ENCODE data around the gene CABLES2.

DNA sequence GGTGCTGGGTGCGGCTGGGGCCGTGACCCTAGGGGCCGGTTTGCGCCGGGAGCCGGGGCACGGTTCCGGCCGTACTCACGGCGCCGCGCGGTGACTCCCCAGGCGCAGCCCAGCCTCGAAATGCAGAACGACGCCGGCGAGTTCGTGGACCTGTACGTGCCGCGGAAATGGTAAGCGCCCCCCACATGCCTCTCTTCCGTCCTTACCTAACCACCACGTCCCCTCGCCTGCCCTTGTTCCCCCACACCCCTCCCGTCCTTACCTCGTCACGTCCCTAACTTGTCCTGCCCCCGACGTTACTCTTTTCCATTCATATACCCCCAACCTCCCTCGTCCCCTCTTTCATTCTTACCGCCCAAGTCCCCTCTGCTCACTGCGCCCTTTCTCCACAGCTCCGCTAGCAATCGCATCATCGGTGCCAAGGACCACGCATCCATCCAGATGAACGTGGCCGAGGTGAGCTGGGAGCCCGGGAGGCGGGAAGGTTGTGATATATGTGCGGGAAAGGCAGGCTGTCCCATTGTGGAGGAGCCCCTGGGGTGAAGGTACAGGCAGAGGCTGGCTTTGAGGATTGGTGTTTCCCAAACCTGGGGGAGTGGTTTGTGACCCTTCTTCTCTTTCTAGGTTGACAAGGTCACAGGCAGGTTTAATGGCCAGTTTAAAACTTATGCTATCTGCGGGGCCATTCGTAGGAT, 19.7 kb downstream of the CABLES2 start:
- TF ChIP-seq, protein P1, sequence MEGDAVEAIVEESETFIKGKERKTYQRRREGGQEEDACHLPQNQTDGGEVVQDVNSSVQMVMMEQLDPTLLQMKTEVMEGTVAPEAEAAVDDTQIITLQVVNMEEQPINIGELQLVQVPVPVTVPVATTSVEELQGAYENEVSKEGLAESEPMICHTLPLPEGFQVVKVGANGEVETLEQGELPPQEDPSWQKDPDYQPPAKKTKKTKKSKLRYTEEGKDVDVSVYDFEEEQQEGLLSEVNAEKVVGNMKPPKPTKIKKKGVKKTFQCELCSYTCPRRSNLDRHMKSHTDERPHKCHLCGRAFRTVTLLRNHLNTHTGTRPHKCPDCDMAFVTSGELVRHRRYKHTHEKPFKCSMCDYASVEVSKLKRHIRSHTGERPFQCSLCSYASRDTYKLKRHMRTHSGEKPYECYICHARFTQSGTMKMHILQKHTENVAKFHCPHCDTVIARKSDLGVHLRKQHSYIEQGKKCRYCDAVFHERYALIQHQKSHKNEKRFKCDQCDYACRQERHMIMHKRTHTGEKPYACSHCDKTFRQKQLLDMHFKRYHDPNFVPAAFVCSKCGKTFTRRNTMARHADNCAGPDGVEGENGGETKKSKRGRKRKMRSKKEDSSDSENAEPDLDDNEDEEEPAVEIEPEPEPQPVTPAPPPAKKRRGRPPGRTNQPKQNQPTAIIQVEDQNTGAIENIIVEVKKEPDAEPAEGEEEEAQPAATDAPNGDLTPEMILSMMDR (IDR thresholded peaks at IDR 0.05; ENCODE audit: low read depth, low read length, missing input control) = no peak
- TF ChIP-seq GABPA (IDR thresholded peaks at IDR 0.05 in 1 of 2, conservative IDR thresholded peaks at IDR 0.05 in 1 of 2) = no peak
- no peak for TF ChIP-seq JUND (IDR thresholded peaks at IDR 0.05)
- TF ChIP-seq EGR1 (IDR thresholded peaks at IDR 0.05; ENCODE audit: low read depth in 2 of 2) = no peak
- TF ChIP-seq YY1 (IDR thresholded peaks at IDR 0.05) = no peak
- TF ChIP-seq SP1 (IDR thresholded peaks at IDR 0.05) = no peak
- TF ChIP-seq, protein P2, sequence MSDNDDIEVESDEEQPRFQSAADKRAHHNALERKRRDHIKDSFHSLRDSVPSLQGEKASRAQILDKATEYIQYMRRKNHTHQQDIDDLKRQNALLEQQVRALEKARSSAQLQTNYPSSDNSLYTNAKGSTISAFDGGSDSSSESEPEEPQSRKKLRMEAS (IDR thresholded peaks at IDR 0.05) = no peak
- TF ChIP-seq FOXA2 (IDR thresholded peaks at IDR 0.05) = no peak
- TF ChIP-seq RAD21 (IDR thresholded peaks at IDR 0.05) = no peak
- TF ChIP-seq TAF1 (conservative IDR thresholded peaks at IDR 0.05) = no peak
- TF ChIP-seq HNF4G (IDR thresholded peaks at IDR 0.05) = no peak
- TF ChIP-seq, protein P3, sequence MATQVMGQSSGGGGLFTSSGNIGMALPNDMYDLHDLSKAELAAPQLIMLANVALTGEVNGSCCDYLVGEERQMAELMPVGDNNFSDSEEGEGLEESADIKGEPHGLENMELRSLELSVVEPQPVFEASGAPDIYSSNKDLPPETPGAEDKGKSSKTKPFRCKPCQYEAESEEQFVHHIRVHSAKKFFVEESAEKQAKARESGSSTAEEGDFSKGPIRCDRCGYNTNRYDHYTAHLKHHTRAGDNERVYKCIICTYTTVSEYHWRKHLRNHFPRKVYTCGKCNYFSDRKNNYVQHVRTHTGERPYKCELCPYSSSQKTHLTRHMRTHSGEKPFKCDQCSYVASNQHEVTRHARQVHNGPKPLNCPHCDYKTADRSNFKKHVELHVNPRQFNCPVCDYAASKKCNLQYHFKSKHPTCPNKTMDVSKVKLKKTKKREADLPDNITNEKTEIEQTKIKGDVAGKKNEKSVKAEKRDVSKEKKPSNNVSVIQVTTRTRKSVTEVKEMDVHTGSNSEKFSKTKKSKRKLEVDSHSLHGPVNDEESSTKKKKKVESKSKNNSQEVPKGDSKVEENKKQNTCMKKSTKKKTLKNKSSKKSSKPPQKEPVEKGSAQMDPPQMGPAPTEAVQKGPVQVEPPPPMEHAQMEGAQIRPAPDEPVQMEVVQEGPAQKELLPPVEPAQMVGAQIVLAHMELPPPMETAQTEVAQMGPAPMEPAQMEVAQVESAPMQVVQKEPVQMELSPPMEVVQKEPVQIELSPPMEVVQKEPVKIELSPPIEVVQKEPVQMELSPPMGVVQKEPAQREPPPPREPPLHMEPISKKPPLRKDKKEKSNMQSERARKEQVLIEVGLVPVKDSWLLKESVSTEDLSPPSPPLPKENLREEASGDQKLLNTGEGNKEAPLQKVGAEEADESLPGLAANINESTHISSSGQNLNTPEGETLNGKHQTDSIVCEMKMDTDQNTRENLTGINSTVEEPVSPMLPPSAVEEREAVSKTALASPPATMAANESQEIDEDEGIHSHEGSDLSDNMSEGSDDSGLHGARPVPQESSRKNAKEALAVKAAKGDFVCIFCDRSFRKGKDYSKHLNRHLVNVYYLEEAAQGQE (IDR thresholded peaks at IDR 0.05) = no peak
- TF ChIP-seq, protein P4, sequence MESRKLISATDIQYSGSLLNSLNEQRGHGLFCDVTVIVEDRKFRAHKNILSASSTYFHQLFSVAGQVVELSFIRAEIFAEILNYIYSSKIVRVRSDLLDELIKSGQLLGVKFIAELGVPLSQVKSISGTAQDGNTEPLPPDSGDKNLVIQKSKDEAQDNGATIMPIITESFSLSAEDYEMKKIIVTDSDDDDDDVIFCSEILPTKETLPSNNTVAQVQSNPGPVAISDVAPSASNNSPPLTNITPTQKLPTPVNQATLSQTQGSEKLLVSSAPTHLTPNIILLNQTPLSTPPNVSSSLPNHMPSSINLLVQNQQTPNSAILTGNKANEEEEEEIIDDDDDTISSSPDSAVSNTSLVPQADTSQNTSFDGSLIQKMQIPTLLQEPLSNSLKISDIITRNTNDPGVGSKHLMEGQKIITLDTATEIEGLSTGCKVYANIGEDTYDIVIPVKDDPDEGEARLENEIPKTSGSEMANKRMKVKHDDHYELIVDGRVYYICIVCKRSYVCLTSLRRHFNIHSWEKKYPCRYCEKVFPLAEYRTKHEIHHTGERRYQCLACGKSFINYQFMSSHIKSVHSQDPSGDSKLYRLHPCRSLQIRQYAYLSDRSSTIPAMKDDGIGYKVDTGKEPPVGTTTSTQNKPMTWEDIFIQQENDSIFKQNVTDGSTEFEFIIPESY (IDR thresholded peaks at IDR 0.05) = no peak
- TF ChIP-seq, protein P5, sequence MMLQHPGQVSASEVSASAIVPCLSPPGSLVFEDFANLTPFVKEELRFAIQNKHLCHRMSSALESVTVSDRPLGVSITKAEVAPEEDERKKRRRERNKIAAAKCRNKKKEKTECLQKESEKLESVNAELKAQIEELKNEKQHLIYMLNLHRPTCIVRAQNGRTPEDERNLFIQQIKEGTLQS (IDR thresholded peaks at IDR 0.05) = no peak

Data from liver (tissue), 3 donors.